Measurements from ENCODE around the gene AGPS.

DNA sequence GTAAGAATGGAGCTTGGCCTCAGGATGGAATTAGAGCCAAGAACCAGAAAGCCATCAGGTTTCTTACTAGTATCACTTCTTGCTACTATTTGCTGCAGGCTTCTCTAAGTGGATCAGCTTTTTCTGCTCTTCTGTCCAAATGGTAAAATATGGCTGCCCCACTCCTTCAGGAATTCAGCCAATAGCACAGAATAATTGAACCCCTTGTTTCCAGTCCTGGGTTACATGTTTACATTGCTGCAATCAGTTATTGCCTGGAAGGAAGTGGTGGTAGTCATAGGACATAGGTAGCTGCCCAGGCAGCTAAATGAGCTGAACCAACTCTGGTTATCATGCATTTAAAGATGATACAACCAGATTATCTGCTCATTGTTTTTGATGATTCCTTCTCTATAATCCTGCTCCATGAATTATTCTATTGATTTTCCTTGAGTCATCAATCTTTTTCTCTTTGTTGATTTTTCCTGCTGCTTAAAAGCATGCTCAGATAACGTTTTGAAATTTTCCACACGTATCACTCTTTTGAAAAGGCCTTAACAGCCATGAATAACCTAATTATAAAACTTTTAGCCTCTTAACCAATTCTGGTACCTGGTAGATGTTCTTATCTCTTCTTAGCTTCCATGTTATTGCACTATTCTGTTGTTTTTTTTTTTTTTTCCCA, 12.6 kb downstream of the AGPS start:
- TF ChIP-seq, protein P1, sequence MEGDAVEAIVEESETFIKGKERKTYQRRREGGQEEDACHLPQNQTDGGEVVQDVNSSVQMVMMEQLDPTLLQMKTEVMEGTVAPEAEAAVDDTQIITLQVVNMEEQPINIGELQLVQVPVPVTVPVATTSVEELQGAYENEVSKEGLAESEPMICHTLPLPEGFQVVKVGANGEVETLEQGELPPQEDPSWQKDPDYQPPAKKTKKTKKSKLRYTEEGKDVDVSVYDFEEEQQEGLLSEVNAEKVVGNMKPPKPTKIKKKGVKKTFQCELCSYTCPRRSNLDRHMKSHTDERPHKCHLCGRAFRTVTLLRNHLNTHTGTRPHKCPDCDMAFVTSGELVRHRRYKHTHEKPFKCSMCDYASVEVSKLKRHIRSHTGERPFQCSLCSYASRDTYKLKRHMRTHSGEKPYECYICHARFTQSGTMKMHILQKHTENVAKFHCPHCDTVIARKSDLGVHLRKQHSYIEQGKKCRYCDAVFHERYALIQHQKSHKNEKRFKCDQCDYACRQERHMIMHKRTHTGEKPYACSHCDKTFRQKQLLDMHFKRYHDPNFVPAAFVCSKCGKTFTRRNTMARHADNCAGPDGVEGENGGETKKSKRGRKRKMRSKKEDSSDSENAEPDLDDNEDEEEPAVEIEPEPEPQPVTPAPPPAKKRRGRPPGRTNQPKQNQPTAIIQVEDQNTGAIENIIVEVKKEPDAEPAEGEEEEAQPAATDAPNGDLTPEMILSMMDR (conservative IDR thresholded peaks at IDR 0.05; ENCODE audit: low read length): no peak
- TF ChIP-seq EZH2phosphoT487 (IDR thresholded peaks at IDR 0.05; ENCODE audit: borderline replicate concordance, low read depth, low read length): no peak
